CD4-positive, alpha-beta T cell treated with Interleukin-2 at 100 ng/mL for 4 hours (primary cell): ENCODE measurements around the gene SHANK3.
"Not testable (repeated sequence)": the region's sequence is repeated elsewhere in the genome, so short reads cannot be mapped to it uniquely, and the experiment has no call there.

Source experiments
- DNase-seq: peaks from one replicate; pipeline ENCODE4 v3.0.0-alpha.2; 2020; ENCODE audit warnings: low spot score

The SHANK3 gene

DNA sequence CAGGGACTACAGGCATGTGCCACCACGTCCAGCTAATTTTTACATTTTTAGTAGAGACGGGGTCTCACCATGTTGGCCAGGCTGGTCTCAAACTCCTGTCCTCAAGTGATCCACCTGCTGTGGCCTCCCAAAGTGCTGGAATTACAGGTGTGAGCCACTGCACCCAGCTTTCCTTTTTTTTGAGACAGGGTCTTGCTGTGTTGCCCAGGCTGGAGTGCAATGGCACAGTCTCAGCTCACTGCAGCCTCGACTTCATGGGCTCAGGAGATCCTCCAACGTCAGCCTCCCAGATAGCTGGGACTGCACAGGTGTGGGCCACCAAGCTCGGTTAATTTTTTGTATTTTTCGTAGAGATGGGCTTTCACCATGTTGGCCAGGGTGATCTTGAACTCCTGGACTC is 18.0 kb upstream of the SHANK3 start:
- DNase-seq, result not testable (repeated sequence)

DNA sequence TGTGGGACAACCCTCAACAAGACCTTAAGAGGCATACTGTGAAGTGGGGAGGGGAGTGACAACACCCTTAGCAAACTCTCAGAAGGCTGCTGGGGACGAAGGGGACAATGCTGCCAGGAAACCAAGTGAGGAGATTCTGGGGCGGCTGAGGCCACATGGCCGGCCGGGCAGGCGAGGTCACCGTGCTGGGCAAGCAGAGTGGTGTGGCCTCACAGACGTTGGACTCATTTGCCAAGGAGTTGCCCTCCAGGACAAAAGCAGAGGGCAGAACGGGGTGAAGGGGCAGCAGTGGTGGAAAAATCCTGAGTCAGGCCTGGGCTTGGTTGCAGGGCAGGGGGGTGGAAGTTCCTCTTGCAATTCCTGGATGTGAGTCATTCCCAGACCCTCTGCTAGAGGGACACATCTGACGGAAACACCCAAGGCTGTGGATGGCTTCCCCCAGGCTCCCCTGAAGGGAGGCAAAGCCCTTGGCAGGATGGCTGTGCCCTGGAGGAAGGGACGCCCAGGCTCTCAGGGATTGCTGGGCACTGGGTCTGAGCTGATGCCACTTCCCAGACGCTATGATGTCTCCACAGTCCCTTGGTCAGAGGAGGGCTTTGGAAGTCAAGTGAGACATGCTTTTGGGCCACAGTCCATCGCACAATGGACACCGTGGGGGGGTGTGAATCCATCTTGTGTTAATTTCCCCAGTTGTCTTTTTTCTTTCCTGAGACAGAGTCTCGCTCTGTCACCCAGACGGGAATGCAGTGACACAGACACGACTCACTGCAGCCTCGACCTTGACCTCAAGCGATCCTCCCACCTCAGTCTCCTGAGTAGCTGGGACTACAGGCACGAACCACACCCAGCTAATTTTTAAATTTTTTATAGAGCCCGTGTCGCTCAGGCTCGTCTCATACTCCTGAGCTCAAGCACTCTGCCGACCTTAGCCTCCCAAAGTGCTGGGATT is 16.2 kb upstream of the SHANK3 start:
- DNase-seq, result no peak

DNA sequence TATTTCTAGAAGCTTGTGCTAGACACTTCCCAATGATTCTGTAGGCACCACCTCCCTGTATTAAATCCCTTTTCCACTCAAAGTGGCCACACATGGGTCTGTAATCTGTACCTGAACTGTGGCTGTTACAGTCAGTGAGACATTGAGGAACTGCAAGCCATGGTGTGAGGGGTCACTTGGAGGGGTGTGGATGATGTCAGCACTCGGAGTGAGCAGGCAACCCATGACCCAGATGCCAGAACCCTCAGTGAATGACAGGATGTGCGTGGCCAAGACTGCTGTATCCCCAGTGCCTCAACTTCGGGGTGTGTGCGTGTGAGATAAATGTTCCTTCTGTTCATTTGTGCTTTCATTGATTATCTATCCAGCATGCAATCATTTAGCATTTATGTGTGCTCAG is 14.7 kb upstream of the SHANK3 start:
- DNase-seq, result no peak

DNA sequence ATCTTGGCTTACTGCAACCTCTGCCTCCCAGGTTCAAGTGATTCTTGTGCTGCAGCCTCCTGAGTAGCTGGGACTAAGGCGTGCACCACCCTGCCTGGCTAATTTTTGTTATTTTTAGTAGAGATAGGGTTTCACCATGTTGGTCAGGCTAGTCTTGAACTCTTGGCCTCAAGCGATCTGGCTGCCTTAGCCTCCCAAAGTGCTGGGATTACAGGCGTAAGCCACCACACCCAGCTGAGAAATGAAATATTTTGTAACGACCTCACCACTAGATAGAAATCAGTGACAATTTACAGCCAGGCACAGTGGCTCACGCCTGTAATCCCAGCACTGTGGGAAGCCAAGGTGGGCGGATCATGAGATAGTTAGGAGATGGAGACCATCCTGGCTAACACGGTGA is 12.9 kb upstream of the SHANK3 start:
- DNase-seq, result not testable (repeated sequence)

DNA sequence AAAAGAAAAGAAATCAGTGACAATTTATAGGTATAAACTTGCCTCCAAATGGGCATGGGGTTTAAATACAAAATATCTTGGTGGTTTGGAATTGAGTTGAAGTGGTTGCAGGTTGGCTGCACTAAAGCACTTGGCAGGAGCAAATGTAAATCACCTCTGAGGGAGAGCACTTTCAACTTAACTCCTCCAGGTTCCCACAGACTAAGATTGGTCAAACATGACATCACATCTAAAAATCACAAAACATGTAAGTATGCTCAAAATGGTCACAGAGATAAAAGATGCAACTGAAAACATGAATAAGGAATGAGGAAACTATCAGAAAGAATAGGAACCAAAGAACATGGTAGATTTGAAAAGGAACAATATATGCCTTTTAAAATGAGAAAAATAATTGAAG is 12.3 kb upstream of the SHANK3 start:
- DNase-seq, result no peak

DNA sequence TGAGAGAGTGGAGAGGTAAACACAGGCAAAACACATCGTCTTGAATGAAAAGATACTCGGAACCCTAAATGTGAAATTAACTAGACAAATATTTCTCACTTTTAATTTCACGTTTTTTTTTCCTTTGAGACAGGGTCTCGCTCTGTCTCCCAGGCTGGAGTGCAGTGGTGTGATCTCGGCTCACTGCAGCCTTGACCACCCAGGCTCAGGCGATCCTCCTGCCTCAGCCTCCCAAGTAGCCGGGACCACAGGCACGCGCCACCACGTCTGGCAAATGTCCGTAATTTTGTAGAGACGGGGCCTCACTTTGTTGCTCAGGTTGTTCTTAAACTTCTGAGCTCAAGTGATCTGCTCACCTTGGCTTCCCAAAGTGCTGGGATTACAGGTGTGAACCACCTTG is 7.4 kb upstream of the SHANK3 start:
- DNase-seq, result no peak

DNA sequence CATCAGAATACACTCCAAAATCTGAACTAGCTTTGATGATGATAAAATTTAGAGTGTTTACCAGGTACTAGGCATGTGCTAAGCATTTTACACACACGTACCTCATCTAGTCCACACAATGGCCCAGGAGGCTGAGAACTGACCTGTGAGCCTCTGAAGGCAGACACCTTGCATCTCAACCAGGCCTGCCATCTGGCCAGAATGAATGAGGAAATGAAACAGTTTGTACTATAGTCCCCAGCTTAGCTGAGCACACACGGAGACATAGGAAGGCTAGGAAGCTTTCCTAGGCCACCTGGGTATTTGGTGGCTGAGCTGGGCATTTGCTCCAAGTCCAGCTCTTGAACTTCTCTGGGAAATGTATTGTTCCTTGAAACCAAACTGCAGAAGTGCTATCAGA is 6.9 kb upstream of the SHANK3 start:
- no peak for DNase-seq

DNA sequence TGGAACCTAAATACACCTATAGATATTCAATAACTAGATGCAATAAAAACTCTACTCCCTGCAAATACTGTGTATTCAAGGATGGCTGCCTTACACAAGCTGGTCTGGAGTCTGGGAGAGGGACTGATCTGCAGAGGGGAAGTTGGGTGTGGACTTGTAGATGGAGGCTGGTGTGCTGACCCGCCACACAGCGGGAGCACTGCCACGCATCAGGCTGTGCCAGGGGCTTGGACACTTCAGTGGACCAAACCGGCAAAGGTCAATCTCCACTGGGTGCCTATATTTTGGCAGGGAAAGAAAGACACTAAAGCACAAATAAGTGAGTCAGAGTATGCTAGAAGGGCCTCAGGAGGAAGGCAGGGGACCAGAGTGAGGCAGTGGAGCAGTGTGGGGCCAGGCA is 2.1 kb upstream of the SHANK3 start:
- no peak for DNase-seq

DNA sequence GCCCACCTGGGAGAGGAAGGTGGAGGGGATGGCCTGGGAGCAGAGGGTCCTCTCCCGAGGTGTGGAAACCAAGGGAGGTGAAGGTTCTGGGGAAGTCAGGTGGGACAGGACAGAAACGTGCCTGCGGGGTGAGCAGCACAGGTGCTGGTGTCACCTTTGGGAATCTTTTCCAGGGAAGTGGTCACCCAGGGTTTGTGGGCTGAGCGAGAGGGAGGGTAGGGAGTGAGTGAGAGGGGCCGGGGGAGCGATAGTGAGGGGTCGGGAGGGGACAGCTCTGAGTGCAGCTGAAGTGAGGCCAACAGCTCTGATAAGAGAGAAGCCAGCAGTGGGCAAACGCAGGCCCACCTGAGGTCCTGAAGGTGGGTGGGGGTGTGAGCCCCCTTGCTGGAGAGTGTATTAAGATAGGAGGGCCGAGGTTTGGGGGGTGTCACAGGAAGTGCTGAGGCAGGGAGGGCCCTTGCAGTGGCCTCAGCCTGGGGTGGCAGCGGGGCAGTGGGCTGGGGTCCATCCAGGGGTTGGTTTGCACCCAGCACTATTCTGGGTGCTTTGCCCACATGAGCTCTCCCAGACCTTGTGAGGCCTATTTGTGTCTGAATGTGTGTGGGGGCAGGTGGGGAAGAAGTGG is 1.6 kb upstream of the SHANK3 start:
- DNase-seq, result no peak

DNA sequence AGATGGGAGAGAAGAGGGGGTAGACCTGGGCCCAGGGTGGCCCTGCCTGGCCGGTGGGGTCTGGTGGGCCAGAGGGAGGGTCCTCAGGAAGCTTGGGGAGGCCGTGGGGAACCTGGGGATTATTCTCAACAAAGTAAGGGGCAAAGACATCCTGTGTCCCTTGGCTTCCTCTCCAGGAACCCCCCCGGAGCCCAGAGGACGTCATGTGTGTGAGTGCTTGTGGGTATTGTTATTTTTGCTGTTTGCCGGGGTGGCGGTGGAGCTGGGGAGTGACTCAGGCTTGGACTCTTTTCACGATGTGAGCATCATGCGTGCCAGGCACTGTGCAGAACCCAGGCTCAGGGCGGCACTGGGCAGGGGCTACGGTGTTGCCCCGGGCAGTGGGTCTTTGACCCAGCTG is 982 bp upstream of the SHANK3 start:
- DNase-seq, result no peak

DNA sequence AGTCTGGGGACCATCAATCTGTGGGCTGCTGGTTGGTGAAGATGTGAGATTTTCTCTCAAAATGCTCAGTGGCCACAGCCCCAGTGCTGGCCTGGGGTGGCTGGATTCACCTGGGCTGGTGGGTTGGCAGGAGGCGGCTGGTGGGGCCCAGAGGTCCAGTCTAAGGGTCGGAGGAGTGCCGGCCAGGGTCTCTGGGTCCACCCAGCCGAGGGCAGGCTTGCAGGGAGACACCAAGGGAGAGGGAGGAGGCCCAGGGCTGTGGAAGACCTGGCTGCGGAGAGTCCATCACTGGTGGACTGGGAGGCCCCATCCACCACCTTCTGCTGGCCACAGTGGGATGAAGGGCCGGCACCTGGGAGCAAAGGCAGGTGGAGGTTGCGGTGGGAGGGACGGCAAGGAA is 582 bp upstream of the SHANK3 start:
- no peak for DNase-seq

DNA sequence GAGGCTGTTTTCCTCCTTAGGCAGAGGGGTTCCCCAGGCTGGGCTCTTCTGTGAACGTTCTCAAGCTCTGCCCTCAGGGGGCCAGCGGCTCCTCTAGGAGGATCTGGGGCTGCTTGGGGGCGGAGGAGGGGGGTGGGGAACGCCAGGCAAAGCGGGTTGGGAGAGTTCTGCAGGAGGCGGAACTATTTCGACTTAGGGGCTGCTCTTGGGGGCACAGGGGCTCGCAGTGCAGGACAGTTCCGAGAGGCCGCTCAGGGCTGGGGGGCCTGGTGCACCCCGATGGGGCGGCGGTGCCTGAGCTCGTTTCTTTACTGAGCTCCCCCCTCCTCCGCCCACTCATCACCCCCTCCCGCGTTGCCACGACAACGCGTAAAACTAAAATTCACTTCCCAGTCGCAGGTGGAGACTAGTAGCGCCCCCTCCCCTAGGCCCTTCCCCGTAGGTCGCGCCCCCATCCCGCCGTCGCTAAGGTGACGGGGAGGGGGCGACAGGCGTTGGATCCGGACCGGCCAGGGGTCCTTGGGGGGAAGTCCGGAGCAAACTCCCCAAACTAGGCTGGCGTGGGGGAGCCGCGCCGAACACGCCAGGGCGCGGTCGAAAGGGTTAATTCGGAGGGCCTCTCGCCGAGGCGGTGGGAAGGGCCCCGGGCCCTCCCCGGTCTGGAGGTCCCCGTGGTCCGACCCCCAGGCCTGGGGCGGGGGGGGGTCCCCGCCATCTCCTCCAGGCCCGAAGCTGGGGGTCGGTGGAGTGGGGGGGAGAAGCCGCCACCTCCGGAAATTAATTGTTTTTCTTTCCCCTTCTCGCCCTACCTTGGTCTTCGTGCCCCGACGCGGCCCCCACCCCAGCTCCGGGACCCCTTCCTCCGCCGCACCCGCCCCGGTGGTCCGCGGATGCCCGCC is 857 bp downstream of the SHANK3 start:
- peak; percentile 18 for DNase-seq

DNA sequence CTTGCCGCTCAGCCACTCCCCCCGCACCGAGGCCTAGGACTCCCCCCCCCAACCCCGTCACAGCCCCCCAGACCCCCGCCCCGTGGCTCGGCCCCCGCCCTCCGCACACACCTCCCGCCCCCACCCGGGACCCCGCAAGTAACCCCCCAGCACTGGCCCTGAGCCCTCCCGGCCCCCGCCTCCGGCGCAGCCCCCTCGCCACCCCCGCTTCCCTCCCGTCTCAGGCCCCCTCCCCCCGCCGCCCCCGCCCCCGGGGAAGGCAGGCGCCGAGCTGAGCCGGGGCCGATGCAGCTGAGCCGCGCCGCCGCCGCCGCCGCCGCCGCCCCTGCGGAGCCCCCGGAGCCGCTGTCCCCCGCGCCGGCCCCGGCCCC is 1.5 kb downstream of the SHANK3 start:
- DNase-seq, result no peak

DNA sequence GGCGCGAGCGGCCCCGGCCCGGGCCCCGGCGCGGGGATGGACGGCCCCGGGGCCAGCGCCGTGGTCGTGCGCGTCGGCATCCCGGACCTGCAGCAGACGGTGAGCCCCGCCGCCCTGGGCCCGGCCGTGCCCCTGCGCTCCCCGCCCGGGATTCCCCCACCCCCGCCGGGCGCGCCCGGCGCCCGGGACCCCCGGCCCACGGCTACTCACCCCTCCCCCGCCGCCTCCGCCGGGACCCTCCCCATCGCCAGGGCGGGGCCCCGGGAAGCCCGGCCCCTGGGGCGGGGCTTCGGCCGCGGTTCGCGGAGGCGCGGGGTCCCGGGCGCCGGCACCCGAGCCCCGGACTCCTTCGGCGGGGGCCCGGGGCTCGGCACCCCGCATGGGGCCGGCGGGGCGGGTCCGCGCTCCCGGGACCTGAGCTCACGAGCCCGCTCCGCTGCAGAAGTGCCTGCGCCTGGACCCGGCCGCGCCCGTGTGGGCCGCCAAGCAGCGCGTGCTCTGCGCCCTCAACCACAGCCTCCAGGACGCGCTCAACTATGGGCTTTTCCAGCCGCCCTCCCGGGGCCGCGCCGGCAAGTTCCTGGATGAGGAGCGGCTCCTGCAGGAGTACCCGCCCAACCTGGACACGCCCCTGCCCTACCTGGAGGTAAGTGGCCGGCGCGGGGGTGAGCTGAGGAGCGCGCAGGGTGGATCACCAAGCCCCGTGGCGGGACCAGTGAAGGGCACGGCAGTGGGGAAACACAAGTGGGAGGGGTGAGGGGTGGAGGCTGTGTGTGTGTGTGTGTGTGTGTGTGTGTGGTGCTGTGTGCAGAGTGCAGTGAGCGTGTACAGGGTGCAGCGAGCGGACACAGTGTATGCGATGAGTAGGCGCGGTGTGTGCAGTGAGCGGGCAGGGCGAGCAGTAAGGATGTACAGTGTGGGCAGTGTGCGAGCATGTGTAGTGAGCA is 2.3 kb downstream of the SHANK3 start:
- no peak for DNase-seq

DNA sequence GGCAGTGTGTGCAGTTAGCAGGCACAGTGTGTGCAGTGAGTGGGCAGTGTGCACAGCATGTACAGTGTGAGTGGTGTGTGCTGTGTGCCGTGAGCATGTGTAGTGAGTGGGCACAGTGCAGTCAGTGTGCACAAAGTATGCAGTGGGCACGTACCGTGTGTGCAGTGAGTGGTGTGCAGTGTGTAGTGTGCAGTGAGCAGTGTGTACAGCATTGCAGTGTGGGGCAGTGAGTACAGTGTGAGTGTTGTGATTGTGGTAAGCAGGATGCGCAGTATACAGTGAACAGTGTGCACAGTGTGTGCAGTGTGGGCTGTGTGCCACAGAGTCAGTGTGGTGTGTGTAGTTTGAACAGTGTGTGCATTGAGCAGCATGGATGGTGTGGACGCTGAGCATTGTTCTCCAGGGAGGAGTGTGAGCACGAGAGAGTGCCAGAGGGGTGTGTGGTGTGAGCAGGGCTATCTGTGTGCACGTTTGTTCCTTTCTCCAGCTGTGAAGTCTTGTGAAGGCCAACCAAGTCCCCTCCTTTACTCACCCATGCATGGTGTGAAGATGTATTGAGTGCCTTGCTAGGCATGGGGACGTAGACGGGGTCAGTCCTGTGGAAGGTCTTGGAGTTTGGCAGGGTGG is 3.0 kb downstream of the SHANK3 start:
- DNase-seq, result no peak

DNA sequence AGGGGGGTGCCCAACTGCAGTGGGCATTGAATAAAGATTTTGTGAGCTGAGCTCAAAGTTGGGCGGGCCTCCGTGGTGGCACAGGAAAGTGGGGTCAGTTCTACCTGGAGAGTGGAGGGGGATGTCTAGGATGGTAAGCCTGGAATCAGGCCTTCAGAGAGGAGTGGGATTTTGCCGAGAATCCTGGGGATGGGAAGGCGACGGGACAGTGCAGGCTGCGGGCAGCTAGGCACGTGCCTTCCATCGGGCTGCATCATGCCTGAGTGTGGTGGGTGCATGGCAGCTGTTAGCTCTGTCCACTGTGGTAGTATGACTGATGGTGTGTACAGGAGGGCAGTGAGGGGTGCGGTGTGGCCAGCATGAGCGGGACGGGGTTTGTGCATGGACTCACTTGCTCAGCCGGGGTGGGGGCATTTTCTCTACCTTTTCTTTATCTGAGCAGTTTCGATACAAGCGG is 3.6 kb downstream of the SHANK3 start:
- no peak for DNase-seq

DNA sequence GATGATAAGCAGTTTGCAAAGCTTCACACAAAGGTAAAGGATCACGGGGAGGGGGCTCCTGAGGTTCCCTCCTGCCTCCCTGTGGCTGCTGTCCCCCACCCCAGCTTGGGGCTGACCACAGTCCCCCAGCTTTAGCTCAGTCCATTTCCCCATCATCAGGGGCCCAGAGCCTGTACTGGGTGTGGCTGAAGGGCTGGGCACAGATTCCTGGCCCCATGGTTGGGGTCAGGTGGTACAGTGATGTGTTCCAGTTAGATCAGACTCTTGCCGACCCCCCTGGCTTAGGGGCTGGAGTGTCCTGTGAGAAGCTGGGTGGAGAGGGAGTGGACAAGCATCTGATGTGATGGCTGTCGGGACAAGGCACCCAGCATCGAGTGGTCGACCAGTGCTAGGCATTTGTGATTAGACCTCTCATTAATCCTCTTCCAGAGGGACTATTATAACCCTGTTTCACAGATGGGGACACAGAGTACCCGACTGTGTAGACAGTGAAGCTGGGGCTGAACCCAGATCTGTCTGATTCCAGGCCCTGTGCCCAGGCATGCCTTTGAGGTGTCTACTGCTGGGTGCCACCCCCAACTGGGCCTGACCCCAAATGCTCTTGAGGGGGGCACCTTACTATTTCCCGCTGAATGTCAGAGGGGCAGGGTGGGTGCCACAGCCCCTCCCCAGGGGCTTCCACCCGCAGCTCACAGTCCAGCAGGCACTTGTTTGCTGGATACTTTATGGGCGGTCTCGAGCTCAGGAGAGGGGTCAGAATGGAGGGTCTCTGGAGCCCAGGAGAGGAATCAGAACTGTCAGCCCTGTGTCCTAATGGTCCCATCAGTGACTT is 4.3 kb downstream of the SHANK3 start:
- DNase-seq, result no peak

DNA sequence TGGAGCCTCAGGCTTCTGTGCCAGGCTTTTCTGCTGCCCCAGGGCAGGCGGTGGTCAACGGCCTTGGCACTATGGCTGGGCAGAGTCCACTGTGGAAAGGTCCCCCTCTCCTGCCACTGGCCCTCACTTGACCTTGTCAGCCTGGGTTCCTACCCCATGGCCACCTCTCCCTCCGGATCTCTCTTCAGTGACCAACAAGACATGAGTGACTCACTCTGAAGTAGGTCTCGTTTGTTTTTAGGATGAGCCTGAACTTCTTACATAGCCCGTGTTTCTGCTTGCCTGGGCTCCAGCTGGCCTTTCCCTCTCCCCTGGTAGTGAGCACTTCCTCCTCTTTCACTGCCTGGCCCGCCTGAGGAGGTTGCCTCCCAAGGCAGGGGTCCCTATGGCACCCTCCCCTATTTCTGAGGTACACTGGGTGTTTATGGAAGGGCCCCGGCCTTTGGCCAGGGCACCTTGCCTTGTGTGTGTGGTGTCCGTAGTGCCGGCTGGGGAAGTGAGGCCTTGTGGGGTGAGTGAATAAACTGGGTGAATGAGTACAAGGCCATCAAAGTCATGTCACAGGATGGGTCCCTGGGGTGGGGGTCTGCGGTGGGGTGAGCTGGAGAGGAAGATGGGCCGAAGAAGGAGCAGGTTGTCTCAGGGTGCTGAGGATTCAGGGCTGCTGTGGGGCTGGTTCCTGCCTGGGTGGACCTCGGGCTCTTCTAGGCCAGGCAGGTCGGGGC is 5.0 kb downstream of the SHANK3 start:
- no peak for DNase-seq

DNA sequence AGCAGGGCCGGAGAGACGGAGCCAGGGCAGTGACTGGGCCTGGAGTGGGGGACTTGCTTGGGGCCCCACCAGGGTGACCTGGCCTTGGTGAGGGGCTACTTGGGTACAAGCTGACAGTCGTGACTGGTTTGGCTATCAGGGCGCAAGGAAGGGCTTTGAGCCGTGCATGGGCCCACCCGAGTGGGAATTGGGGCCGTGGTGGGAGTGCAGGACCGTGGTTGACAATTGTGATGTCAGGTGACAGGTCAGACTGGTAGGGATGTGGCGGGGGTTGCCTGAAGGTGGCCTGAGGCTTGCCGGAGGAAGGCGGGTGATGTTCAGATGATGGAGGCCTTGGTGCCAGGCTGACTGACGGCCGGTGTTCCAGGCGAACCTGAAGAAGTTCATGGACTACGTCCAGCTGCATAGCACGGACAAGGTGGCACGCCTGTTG is 5.6 kb downstream of the SHANK3 start:
- no peak for DNase-seq
